HCT116 (cell line): ENCODE results near the gene UVRAG.

ENCODE experiments used
- CEBPB ChIP-seq: IDR thresholded peaks from 2 replicates; pipeline ENCODE4 v1.6.1; 2012; ENCODE audit warnings: low read depth
- EGR1 ChIP-seq: IDR thresholded peaks from 2 replicates; pipeline ENCODE4 v1.6.1; 2012; ENCODE audit warnings: low read depth
- EZH2 ChIP-seq: fragments of 200-600 bp; sonication (generic); IDR thresholded peaks from 2 replicates; pipeline ENCODE4 v1.6.1; 2017; ENCODE audit warnings: antibody characterized with exemption, mixed run types
- FOSL1 ChIP-seq: IDR thresholded peaks from 2 replicates; pipeline ENCODE4 v1.6.1; 2012; ENCODE audit warnings: low read depth
- POLR2A ChIP-seq: IDR thresholded peaks from 2 replicates; pipeline ENCODE4 v1.7.0; 2011; ENCODE audit warnings: borderline replicate concordance; ENCODE audit not compliant: insufficient read depth, insufficient read length; ENCODE audit errors: extremely low read depth
- POLR2AphosphoS5 ChIP-seq: IDR thresholded peaks from 2 replicates; pipeline ENCODE4 v1.6.1; 2011; ENCODE audit warnings: mild to moderate bottlenecking, low read depth, low read length, moderate library complexity
- RAD21 ChIP-seq: IDR thresholded peaks from 2 replicates; pipeline ENCODE4 v1.6.1; 2012; ENCODE audit warnings: low read depth, mild to moderate bottlenecking
- TCF7L2 ChIP-seq: IDR thresholded peaks from 2 replicates; pipeline ENCODE4 v1.7.0; 2011; ENCODE audit warnings: borderline replicate concordance, inconsistent platforms; ENCODE audit not compliant: insufficient read depth, insufficient read length; ENCODE audit errors: extremely low read depth
- YY1 ChIP-seq: IDR thresholded peaks from 2 replicates; pipeline ENCODE4 v1.6.1; 2011; ENCODE audit warnings: low read length, low read depth, moderate library complexity, mild to moderate bottlenecking; ENCODE audit not compliant: insufficient replicate concordance; ENCODE audit errors: extremely low read depth
- TF ChIP-seq, protein P1 (sequence below), 3 experiments: fragments of 200-600 bp in 1 of 3; sonication (generic) in 1 of 3; IDR thresholded peaks in 2 of 3; conservative IDR thresholded peaks in 1 of 3; 2 replicates each; pipeline ENCODE4 v1.5.1; 2012 to 2017; ENCODE audit warnings: low read depth in 2 of 3, low read length in 2 of 3, antibody characterized with exemption in 1 of 3, borderline replicate concordance in 1 of 3, control low read depth in 1 of 3, mild to moderate bottlenecking in 1 of 3, mixed read lengths in 1 of 3, mixed run types in 1 of 3, moderate library complexity in 1 of 3; ENCODE audit not compliant: insufficient read depth in 1 of 3
- TF ChIP-seq, protein P2 (sequence below): IDR thresholded peaks from 2 replicates; pipeline ENCODE4 v1.6.1; 2012
- TF ChIP-seq, protein P3 (sequence below): IDR thresholded peaks from 2 replicates; pipeline ENCODE4 v1.6.1; 2012; ENCODE audit warnings: low read depth

GRCh38 chr11:75918331-75918730 is 103.3 kb downstream of the UVRAG start:
- no peak for TF ChIP-seq POLR2A
- TF ChIP-seq EZH2: no peak
- TF ChIP-seq, protein P1, sequence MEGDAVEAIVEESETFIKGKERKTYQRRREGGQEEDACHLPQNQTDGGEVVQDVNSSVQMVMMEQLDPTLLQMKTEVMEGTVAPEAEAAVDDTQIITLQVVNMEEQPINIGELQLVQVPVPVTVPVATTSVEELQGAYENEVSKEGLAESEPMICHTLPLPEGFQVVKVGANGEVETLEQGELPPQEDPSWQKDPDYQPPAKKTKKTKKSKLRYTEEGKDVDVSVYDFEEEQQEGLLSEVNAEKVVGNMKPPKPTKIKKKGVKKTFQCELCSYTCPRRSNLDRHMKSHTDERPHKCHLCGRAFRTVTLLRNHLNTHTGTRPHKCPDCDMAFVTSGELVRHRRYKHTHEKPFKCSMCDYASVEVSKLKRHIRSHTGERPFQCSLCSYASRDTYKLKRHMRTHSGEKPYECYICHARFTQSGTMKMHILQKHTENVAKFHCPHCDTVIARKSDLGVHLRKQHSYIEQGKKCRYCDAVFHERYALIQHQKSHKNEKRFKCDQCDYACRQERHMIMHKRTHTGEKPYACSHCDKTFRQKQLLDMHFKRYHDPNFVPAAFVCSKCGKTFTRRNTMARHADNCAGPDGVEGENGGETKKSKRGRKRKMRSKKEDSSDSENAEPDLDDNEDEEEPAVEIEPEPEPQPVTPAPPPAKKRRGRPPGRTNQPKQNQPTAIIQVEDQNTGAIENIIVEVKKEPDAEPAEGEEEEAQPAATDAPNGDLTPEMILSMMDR (IDR thresholded peaks at IDR 0.05 in 2 of 3, conservative IDR thresholded peaks at IDR 0.05 in 1 of 3; ENCODE audit: borderline replicate concordance in 1 of 3, insufficient read depth in 1 of 3, low read depth in 2 of 3, low read length in 2 of 3): no peak
- TF ChIP-seq, protein P2, sequence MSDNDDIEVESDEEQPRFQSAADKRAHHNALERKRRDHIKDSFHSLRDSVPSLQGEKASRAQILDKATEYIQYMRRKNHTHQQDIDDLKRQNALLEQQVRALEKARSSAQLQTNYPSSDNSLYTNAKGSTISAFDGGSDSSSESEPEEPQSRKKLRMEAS: no peak
- no peak for TF ChIP-seq FOSL1
- no peak for TF ChIP-seq EGR1
- no peak for TF ChIP-seq CEBPB
- TF ChIP-seq TCF7L2: no peak
- TF ChIP-seq POLR2AphosphoS5: no peak
- no peak for TF ChIP-seq YY1
- TF ChIP-seq, protein P3, sequence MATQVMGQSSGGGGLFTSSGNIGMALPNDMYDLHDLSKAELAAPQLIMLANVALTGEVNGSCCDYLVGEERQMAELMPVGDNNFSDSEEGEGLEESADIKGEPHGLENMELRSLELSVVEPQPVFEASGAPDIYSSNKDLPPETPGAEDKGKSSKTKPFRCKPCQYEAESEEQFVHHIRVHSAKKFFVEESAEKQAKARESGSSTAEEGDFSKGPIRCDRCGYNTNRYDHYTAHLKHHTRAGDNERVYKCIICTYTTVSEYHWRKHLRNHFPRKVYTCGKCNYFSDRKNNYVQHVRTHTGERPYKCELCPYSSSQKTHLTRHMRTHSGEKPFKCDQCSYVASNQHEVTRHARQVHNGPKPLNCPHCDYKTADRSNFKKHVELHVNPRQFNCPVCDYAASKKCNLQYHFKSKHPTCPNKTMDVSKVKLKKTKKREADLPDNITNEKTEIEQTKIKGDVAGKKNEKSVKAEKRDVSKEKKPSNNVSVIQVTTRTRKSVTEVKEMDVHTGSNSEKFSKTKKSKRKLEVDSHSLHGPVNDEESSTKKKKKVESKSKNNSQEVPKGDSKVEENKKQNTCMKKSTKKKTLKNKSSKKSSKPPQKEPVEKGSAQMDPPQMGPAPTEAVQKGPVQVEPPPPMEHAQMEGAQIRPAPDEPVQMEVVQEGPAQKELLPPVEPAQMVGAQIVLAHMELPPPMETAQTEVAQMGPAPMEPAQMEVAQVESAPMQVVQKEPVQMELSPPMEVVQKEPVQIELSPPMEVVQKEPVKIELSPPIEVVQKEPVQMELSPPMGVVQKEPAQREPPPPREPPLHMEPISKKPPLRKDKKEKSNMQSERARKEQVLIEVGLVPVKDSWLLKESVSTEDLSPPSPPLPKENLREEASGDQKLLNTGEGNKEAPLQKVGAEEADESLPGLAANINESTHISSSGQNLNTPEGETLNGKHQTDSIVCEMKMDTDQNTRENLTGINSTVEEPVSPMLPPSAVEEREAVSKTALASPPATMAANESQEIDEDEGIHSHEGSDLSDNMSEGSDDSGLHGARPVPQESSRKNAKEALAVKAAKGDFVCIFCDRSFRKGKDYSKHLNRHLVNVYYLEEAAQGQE: no peak
- TF ChIP-seq RAD21: no peak
